H1 (cell line): ENCODE measurements around the gene TMED4. TPM values are rescaled to one million over a fixed set of nuclear protein-coding genes. Genes with fewer than 3 reads are reported as not detected.

ENCODE experiments used
- CTCF ChIA-PET: fragments of 300-600 bp; sonication (Branson Sonifier 250); formaldehyde crosslinking; loops from one replicate; lab custom pipeline; 2021; ENCODE audit not compliant: partially characterized antibody; lab: Charles Lee
- POLR2A ChIA-PET: fragments of 300-600 bp; sonication (Branson Sonifier 250); formaldehyde crosslinking; loops from one replicate; lab custom pipeline; 2021; ENCODE audit warnings: inconsistent platforms; ENCODE audit not compliant: partially characterized antibody; lab: Charles Lee
- DNase-seq, 2 experiments: peaks; one replicate each; pipeline versions ENCODE4 v3.0.0 to v3.0.0-alpha.2; 2010 to 2022; ENCODE audit warnings: low spot score in 2 of 2, low read depth in 1 of 2, mixed read lengths in 1 of 2
- FAIRE-seq: peaks from 2 replicates; lab custom pipeline; 2011; peaks lifted over from hg19 to GRCh38; lab: Jason Lieb, UNC
- H2AFZ ChIP-seq: 2 replicates; pipeline ENCODE4 v1.8.1; 2012; ENCODE audit warnings: low read length, inconsistent platforms
- H2AK5ac ChIP-seq: 2 replicates; pipeline ENCODE4 v1.6.1; 2013; ENCODE audit warnings: low read depth, low read length
- H2BK120ac ChIP-seq: replicated peaks from 2 replicates; pipeline ENCODE3; 2013; ENCODE audit warnings: low read depth, low read length, inconsistent platforms
- H2BK12ac ChIP-seq: 2 replicates; pipeline ENCODE4 v1.6.1; 2013; ENCODE audit warnings: low read depth, low read length
- H2BK15ac ChIP-seq: 2 replicates; pipeline ENCODE4 v1.6.1; 2013; ENCODE audit warnings: low read length
- H2BK20ac ChIP-seq: 2 replicates; pipeline ENCODE4 v1.6.1; 2013; ENCODE audit warnings: low read length
- H2BK5ac ChIP-seq: 2 replicates; pipeline ENCODE4 v1.6.1; 2013; ENCODE audit warnings: low read depth, low read length
- H3K14ac ChIP-seq: 2 replicates; pipeline ENCODE4 v1.6.1; 2013; ENCODE audit warnings: inconsistent platforms; ENCODE audit not compliant: insufficient read length
- H3K18ac ChIP-seq: 2 replicates; pipeline ENCODE4 v1.6.1; 2013; ENCODE audit warnings: low read length; ENCODE audit errors: extremely low read depth
- H3K23ac ChIP-seq: 2 replicates; pipeline ENCODE4 v1.6.1; 2013; ENCODE audit warnings: inconsistent platforms; ENCODE audit not compliant: insufficient read length
- H3K23me2 ChIP-seq: 2 replicates; pipeline ENCODE4 v1.6.1; 2013; ENCODE audit warnings: low read depth, low read length
- H3K27ac ChIP-seq: 2 replicates; pipeline ENCODE4 v1.6.1; 2011; ENCODE audit warnings: low read depth, low read length, inconsistent platforms
- H3K27me3 ChIP-seq, 4 experiments: replicated peaks in 1 of 4; 1 replicate in 1 of 4; 2 replicates in 3 of 4; pipeline versions ENCODE4 v1.6.1 to v1.8.1; 2011 to 2013; ENCODE audit warnings: low read length in 3 of 4, mild to moderate bottlenecking in 3 of 4, inconsistent platforms in 2 of 4, mixed read lengths in 2 of 4, moderate library complexity in 1 of 4; ENCODE audit not compliant: control insufficient read depth in 3 of 4, insufficient read depth in 3 of 4; ENCODE audit errors: extremely low read depth in 1 of 4
- H3K36me3 ChIP-seq, 4 experiments: 2 replicates each; pipeline versions ENCODE4 v1.6.1 to v1.8.1; 2011 to 2013; ENCODE audit warnings: mild to moderate bottlenecking in 4 of 4, low read length in 3 of 4, moderate library complexity in 2 of 4, control low read depth in 1 of 4, inconsistent platforms in 1 of 4; ENCODE audit not compliant: insufficient read depth in 4 of 4, control insufficient read depth in 2 of 4
- H3K4ac ChIP-seq: replicated peaks from 2 replicates; pipeline ENCODE3; 2013; ENCODE audit warnings: low read length, low read depth, mixed read lengths, inconsistent platforms; ENCODE audit not compliant: insufficient read length
- H3K4me1 ChIP-seq, 4 experiments: replicated peaks in 1 of 4; 1 replicate in 1 of 4; 2 replicates in 3 of 4; pipeline versions ENCODE4 v1.6.1 to v1.8.1; 2011 to 2013; ENCODE audit warnings: low read length in 3 of 4, inconsistent platforms in 2 of 4, mixed read lengths in 1 of 4; ENCODE audit not compliant: insufficient read depth in 4 of 4, control insufficient read depth in 3 of 4
- H3K4me2 ChIP-seq, 2 experiments: 2 replicates each; pipeline versions ENCODE4 v1.6.1 to v1.8.1; 2011 to 2013; ENCODE audit warnings: low read depth in 2 of 2, low read length in 2 of 2, control low read depth in 1 of 2, inconsistent platforms in 1 of 2, mild to moderate bottlenecking in 1 of 2; ENCODE audit not compliant: insufficient read depth in 1 of 2
- H3K4me3 ChIP-seq, 4 experiments: fragments of 200-600, 300-600 bp in 1 of 4; sonication (generic), shearing (Covaris generic), sonication (Bioruptor Twin) in 1 of 4; 2 replicates each; pipeline versions ENCODE4 v1.5.1 to v1.8.1; 2011 to 2016; ENCODE audit warnings: low read length in 4 of 4, low read depth in 3 of 4, control low read depth in 2 of 4, inconsistent platforms in 2 of 4, mild to moderate bottlenecking in 2 of 4, mixed read lengths in 1 of 4, moderate library complexity in 1 of 4; ENCODE audit not compliant: insufficient read depth in 2 of 4; ENCODE audit errors: extremely low read depth in 1 of 4
- H3K56ac ChIP-seq: replicated peaks from 2 replicates; pipeline ENCODE3; 2013; ENCODE audit warnings: low read depth, mild to moderate bottlenecking, mixed read lengths, low read length, inconsistent platforms; ENCODE audit not compliant: insufficient read length
- H3K79me1 ChIP-seq: 2 replicates; pipeline ENCODE4 v1.6.1; 2013; ENCODE audit warnings: low read depth, low read length, control low read depth
- H3K79me2 ChIP-seq, 2 experiments: 2 replicates each; pipeline versions ENCODE4 v1.6.1 to v1.8.1; 2012 to 2013; ENCODE audit warnings: low read length in 2 of 2, mild to moderate bottlenecking in 2 of 2, inconsistent platforms in 1 of 2; ENCODE audit not compliant: insufficient read depth in 2 of 2, control insufficient read depth in 1 of 2
- H3K9ac ChIP-seq, 4 experiments: replicated peaks in 1 of 4; 1 replicate in 1 of 4; 2 replicates in 3 of 4; pipeline versions ENCODE4 v1.6.1 to v1.8.1; 2011 to 2013; ENCODE audit warnings: low read depth in 3 of 4, low read length in 3 of 4, control low read depth in 2 of 4, mild to moderate bottlenecking in 2 of 4, moderate library complexity in 2 of 4, inconsistent platforms in 1 of 4; ENCODE audit errors: extremely low read depth in 1 of 4
- H3K9me3 ChIP-seq, 2 experiments: 2 replicates each; pipeline versions ENCODE4 v1.6.1 to v1.8.1; 2012 to 2013; ENCODE audit warnings: mild to moderate bottlenecking in 2 of 2, moderate library complexity in 2 of 2, control low read depth in 1 of 2, inconsistent platforms in 1 of 2, low read depth in 1 of 2, low read length in 1 of 2, mixed read lengths in 1 of 2; ENCODE audit not compliant: insufficient read depth in 2 of 2
- H4K20me1 ChIP-seq, 2 experiments: replicated peaks in 1 of 2; 2 replicates each; pipeline versions ENCODE3 to v1.8.1; 2011 to 2013; ENCODE audit warnings: inconsistent platforms in 2 of 2, low read length in 2 of 2, mild to moderate bottlenecking in 1 of 2; ENCODE audit not compliant: insufficient read depth in 2 of 2, control insufficient read depth in 1 of 2
- H4K5ac ChIP-seq: 2 replicates; pipeline ENCODE4 v1.6.1; 2013; ENCODE audit warnings: low read length, low read depth, mixed read lengths, inconsistent platforms; ENCODE audit not compliant: insufficient read length
- H4K8ac ChIP-seq: 2 replicates; pipeline ENCODE4 v1.8.0; 2013; ENCODE audit warnings: mild to moderate bottlenecking, moderate library complexity, low read length, inconsistent platforms; ENCODE audit not compliant: insufficient read depth; ENCODE audit errors: extremely low read depth
- H4K91ac ChIP-seq: replicated peaks from 2 replicates; pipeline ENCODE3; 2013; ENCODE audit warnings: low read length, mixed read lengths, inconsistent platforms; ENCODE audit not compliant: insufficient read length
- POU5F1 ChIP-seq: IDR thresholded peaks from 2 replicates; pipeline ENCODE4 v1.6.1; 2011; ENCODE audit warnings: low read depth, mild to moderate bottlenecking, low read length, moderate library complexity
- WGBS, 2 experiments: shearing (Covaris generic) in 1 of 2; methylation state at CpG; one replicate each; pipeline versions ENCODE4 v1.1.6 to v1.1.7; 2013 to 2015; ENCODE audit warnings: low lambda C conversion rate in 2 of 2, mixed read lengths in 2 of 2, inconsistent platforms in 1 of 2, low coverage in 1 of 2, missing lambda C conversion rate in 1 of 2; ENCODE audit not compliant: insufficient replicate concordance in 2 of 2, insufficient coverage in 1 of 2, insufficient read length in 1 of 2; ENCODE audit errors: extremely low coverage in 1 of 2, missing lambda C conversion rate in 1 of 2; 5-methylcytosine and 5-hydroxymethylcytosine counted together
- polyA plus RNA-seq, 7 experiments: library from polyadenylated mRNA; depleted of rRNA in 3 of 7; stranded (reverse) in 5 of 7; unstranded in 2 of 7; fragments of >200 nt in 5 of 7; fragments of 200-250 nt in 2 of 7; gene quantifications; 1 replicate in 5 of 7; 2 replicates in 1 of 7; 4 replicates in 1 of 7; pipeline versions ENCODE4 v1.2.1 to v1.2.3, GENCODE V29; 2011 to 2013; ENCODE audit warnings: missing spikeins in 2 of 7, mixed read lengths in 2 of 7
- total RNA-seq: library from RNA; stranded (reverse); fragmentation: NEBNext Ultra II Directional; extraction: Animal tissue kit (Norgen Biotek cat#: 25700); gene quantifications from 2 replicates; pipeline ENCODE4 v1.2.1, GENCODE V29; 2021

Gene TMED4
- total and polyA plus RNA-seq, 2 of the 8 experiments (the other 6 are each of a cell fraction or from before 2014, with no cell fraction given): 44.9 to 76.7 TPM

GRCh38 chr7:44615793-44616192, 33.8 kb upstream of the TMED4 start:
- Histone ChIP-seq H4K91ac (no peak overlapping the region), H2AK5ac (no peak overlapping the region), H3K4ac (no peak overlapping the region), H4K20me1 (peaks cover 0 to 12% of the 10 kb centered on the region in 2 experiments), H3K27ac (no peak overlapping the region), H4K5ac (no peak overlapping the region), H3K4me3 (no peak overlapping the region), H3K4me2 (no peak overlapping the region), H2BK15ac (no peak overlapping the region), H3K56ac (no peak overlapping the region), H2BK5ac (no peak overlapping the region), H3K9ac (no peak overlapping the region), H3K36me3 (no peaks in the 10 kb centered on the region), H3K18ac (no peak overlapping the region), H3K23ac (no peak overlapping the region), H3K79me2 (peaks cover 11 to 96% of the 10 kb centered on the region in 2 experiments), H2BK120ac (no peak overlapping the region), H2BK12ac (no peak overlapping the region), H3K4me1 (no peaks in the 10 kb centered on the region), H3K9me3 (no peaks in the 10 kb centered on the region), H4K8ac (no peak overlapping the region), H2BK20ac (no peak overlapping the region), H2AFZ (no peak overlapping the region), H3K27me3 (no peaks in the 10 kb centered on the region), H3K14ac (no peak overlapping the region), H3K23me2 (no peaks in the 10 kb centered on the region; the same call in 1 of the 2 replicates), H3K79me1 (no peaks in the 10 kb centered on the region; the same call in none of the 2 replicates)
- WGBS, 2 experiments: 88% methylated on average over 5 of the region's 5 CpGs; no CpG with 5 or more reads in 1 of the 2 experiments
- CTCF ChIA-PET: interaction anchor here (0.6 to 1.6 kb wide), 2 partner anchors 52 to 174 kb away, joined by 3 read pairs; no protein-coding TSS in a partner anchor
- FAIRE-seq (no peak), DNase-seq (no peak)
- POLR2A ChIA-PET: interaction anchor here (1.0 to 1.7 kb wide), 2 partner anchors 8 to 9 kb away, joined by 3 to 5 read pairs; partner anchors contain the start of gene OGDH
- TF ChIP-seq POU5F1: no peak
